SH-SY5Y (cell line): ENCODE measurements around the gene FKBP10.

Experiments used
- GATA2 ChIP-seq: IDR thresholded peaks from 2 replicates; pipeline ENCODE4 v1.6.1; 2011; ENCODE audit warnings: mild to moderate bottlenecking, low read depth, low read length
- GATA3 ChIP-seq: IDR thresholded peaks from 2 replicates; pipeline ENCODE4 v1.6.1; 2011; ENCODE audit warnings: low read depth, mild to moderate bottlenecking, low read length, moderate library complexity

- no peak for TF ChIP-seq GATA3
- TF ChIP-seq GATA2: no peak
Measured at GRCh38 chr17:41772218-41772585, 40.6 kb upstream of the FKBP10 start.
